ENCODE results near the gene CNOT8.

GRCh38 chr5:154893381-154893780 lies 35.0 kb downstream of the CNOT8 start:
- TF ChIP-seq CTCF (IDR thresholded peaks at IDR 0.05): no peak
- no peak for TF ChIP-seq EP300 (IDR thresholded peaks at IDR 0.05)

Data from ovary (tissue), 3 donors.